MCF 10A (cell line): ENCODE results near the gene PLEK. TPM values are rescaled to one million over a fixed set of nuclear protein-coding genes. Genes with fewer than 3 reads are reported as not detected.

Experiments
- BruUV-seq: library from RNA; stranded (reverse); fragments of 400-500 nt; replicated peaks from 2 replicates; lab custom pipeline; 2021; lab: Mats Ljungman, UMichigan
- CTCF ChIA-PET: fragments of 300-600 bp; sonication (Branson Sonifier 250); formaldehyde crosslinking; extraction: SDS; loops from one replicate; lab custom pipeline; 2021; ENCODE audit warnings: antibody characterized with exemption, inconsistent platforms; lab: Yijun Ruan, JAX
- POLR2A ChIA-PET: fragments of 300-600, 350-650 bp; sonication (Branson Sonifier 250); formaldehyde crosslinking; extraction: SDS; loops from one replicate; lab custom pipeline; 2020; ENCODE audit warnings: antibody characterized with exemption, inconsistent platforms; lab: Yijun Ruan, JAX
- DNase-seq: peaks from one replicate; pipeline ENCODE4 v3.0.0-alpha.2; 2018; ENCODE audit not compliant: unreplicated experiment
- H3K27ac Mint-ChIP-seq: one replicate; pipeline ENCODE4 v1.8.0; 2022; ENCODE audit warnings: mild to moderate bottlenecking, low read depth, mixed read lengths; ENCODE audit not compliant: unreplicated experiment
- H3K27me3 Mint-ChIP-seq: one replicate; pipeline ENCODE4 v1.8.0; 2022; ENCODE audit warnings: mixed read lengths; ENCODE audit not compliant: insufficient read depth, unreplicated experiment
- H3K36me3 Mint-ChIP-seq: one replicate; pipeline ENCODE4 v1.8.0; 2022; ENCODE audit warnings: mild to moderate bottlenecking, moderate library complexity, mixed read lengths; ENCODE audit not compliant: insufficient read depth, unreplicated experiment
- H3K4me1 Mint-ChIP-seq: one replicate; pipeline ENCODE4 v1.8.0; 2022; ENCODE audit warnings: mixed read lengths; ENCODE audit not compliant: insufficient read depth, unreplicated experiment
- H3K4me3 Mint-ChIP-seq: one replicate; pipeline ENCODE4 v1.8.0; 2022; ENCODE audit warnings: mild to moderate bottlenecking, moderate library complexity, mixed read lengths; ENCODE audit not compliant: unreplicated experiment
- H3K9me3 Mint-ChIP-seq: one replicate; pipeline ENCODE4 v1.8.0; 2022; ENCODE audit warnings: mixed read lengths; ENCODE audit not compliant: unreplicated experiment
- CTCF ChIP-seq: fragments of 200-600 bp; IDR thresholded peaks from one replicate; pipeline ENCODE4 v1.8.0; 2022; ENCODE audit warnings: antibody characterized with exemption, mild to moderate bottlenecking; ENCODE audit not compliant: unreplicated experiment
- intact Hi-C: fragments of 100-400 bp; cut with micrococcal nuclease; formaldehyde crosslinking; loops from 2 replicates; pipeline ENCODE4 v1.14.1; 2022
- total RNA-seq: library from RNA; stranded (reverse); gene quantifications from 2 replicates; pipeline ENCODE4 v1.2.3, GENCODE V29; 2022

The PLEK gene
- total RNA-seq, 1 experiment from 2014 or later: not detected

- Mint-ChIP-seq H3K9me3 (no peaks in the 10 kb centered on the region), H3K36me3 (no peaks in the 10 kb centered on the region), H3K27ac (no peak overlapping the region), H3K27me3 (peaks cover under 1% of the 10 kb centered on the region), H3K4me1 (no peaks in the 10 kb centered on the region), H3K4me3 (no peak overlapping the region)
- DNase-seq: no peak
- no peak for TF ChIP-seq CTCF
- POLR2A ChIA-PET: no interaction called here
- CTCF ChIA-PET: interaction anchor here (0.7 kb wide), 1 partner anchor 105 kb away, joined by 3 read pairs; no protein-coding TSS in a partner anchor
- no TSS peak for BruUV-seq
- intact Hi-C loops: no loop called here
Observed at GRCh38 chr2:68330691-68331090, 34.4 kb upstream of the PLEK start.

DNA sequence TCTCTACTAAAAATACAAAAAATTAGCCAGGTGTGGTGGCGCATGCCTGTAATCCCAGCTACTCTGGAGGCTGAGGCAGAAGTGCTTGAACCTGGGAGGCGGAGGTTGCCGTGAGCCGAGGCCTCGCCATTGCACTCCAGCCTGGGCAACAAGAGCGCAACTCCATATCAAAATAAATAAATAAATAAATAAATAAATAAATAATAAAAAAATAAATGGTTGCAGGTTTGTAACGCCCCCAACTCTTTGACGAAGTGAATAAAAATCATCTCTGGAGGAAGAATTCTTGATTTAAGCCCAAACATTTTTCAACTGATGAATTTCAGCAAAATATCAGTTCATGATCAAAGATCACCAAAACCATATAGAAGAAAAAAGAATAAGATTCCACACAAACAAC is 32.1 kb upstream of the PLEK start:
- TF ChIP-seq CTCF: no peak
- Mint-ChIP-seq H3K27ac (no peak overlapping the region), H3K4me3 (no peak overlapping the region), H3K9me3 (no peaks in the 10 kb centered on the region), H3K36me3 (no peaks in the 10 kb centered on the region), H3K27me3 (no peaks in the 10 kb centered on the region), H3K4me1 (no peaks in the 10 kb centered on the region)
- ChIA-PET POLR2A (no interaction called here), CTCF (interaction anchor here (0.6 to 1.2 kb wide), 3 partner anchors 11 to 42 kb away, joined by 3 to 4 read pairs (median 3); no protein-coding TSS in a partner anchor)
- DNase-seq: no peak
- intact Hi-C loops: no loop called here
- no TSS peak for BruUV-seq

- Mint-ChIP-seq H3K4me3 (no peak overlapping the region), H3K9me3 (no peaks in the 10 kb centered on the region), H3K36me3 (no peaks in the 10 kb centered on the region), H3K27me3 (no peaks in the 10 kb centered on the region), H3K4me1 (no peaks in the 10 kb centered on the region), H3K27ac (no peak overlapping the region)
- no peak for DNase-seq
- no peak for TF ChIP-seq CTCF
- BruUV-seq: no TSS peak
- CTCF ChIA-PET: no interaction called here
- POLR2A ChIA-PET: no interaction called here
- intact Hi-C loops: no loop called here
Observed at GRCh38 chr2:68333931-68334330, 31.2 kb upstream of the PLEK start.

DNA sequence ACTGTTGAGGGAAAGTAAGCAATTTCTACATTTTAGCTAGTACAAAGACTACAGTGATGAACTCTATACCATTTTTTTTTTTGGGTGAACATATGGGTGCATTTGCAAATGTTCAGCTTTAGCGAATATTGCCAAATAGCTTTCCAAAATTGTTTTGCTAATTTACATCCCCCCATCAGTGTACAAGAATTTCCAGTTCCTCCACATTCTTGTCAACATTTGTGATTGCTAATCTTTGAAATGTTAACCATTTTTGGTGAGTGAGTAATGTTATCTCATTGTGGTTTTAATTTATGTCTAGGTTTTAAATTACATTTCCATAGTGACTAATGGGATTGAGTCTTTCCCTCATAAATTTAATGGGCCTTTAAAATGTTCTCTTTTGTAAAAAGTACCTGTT is 28.9 kb upstream of the PLEK start:
- H3K9me3 Mint-ChIP-seq: no peaks in the 10 kb centered on the region
- no peaks in the 10 kb centered on the region for H3K36me3 Mint-ChIP-seq
- ChIA-PET POLR2A (no interaction called here), CTCF (interaction anchor here (1.5 kb wide), 1 partner anchor 8 kb away, joined by 3 read pairs; no protein-coding TSS in a partner anchor)
- peak; percentile 40 for DNase-seq
- intact Hi-C loops: no loop called here
- BruUV-seq: no TSS peak
- no peak overlapping the region for H3K4me3 Mint-ChIP-seq
- H3K27ac Mint-ChIP-seq: no peak overlapping the region
- H3K27me3 Mint-ChIP-seq: peaks cover 9% of the 10 kb centered on the region
- TF ChIP-seq CTCF: no peak
- H3K4me1 Mint-ChIP-seq: no peaks in the 10 kb centered on the region
